Measurements from ENCODE around the gene PRDM7. TPM values are rescaled to one million over a fixed set of nuclear protein-coding genes. Genes with fewer than 3 reads are reported as not detected.
"Not testable (repeated sequence)": the region's sequence is repeated elsewhere in the genome, so short reads cannot be mapped to it uniquely, and the experiment has no call there.

The PRDM7 gene
- total RNA-seq (not detected), polyA plus RNA-seq (not detected)

- ChIA-PET CTCF (interaction anchor here (1.2 kb wide), 1 partner anchor 31 kb away, joined by 3 read pairs; no protein-coding TSS in a partner anchor), POLR2A (no interaction called here)
- Mint-ChIP-seq H3K9me3 (no peaks in the 10 kb centered on the region), H3K4me3 (peak within 1 kb of the TSS; percentile 81 to 97 (median 95)), H3K36me3 (peaks cover 0 to 3% (median 0%) of the 10 kb centered on the region in 3 donors), H3K4me1 (peaks cover 20 to 25% (median 24%) of the 10 kb centered on the region in 3 donors), H3K27ac (peak within 1 kb of the TSS; percentile 26 to 94 (median 88)), H3K27me3 (peaks cover 2 to 28% of the 10 kb centered on the region in 2 donors)
- no peaks in the 10 kb centered on the region for H3K9me3 ChIP-seq (ENCODE audit: low read length)
- H3K27ac ChIP-seq (ENCODE audit: low read depth, low read length): no peak within 1 kb of the TSS
- H3K4me3 ChIP-seq (ENCODE audit: low read length): peak within 1 kb of the TSS; percentile 60
- H3K27me3 ChIP-seq (ENCODE audit: insufficient read depth, low read length, poor library complexity, severe bottlenecking): no peaks in the 10 kb centered on the region
- peaks cover 6% of the 10 kb centered on the region for H3K4me1 ChIP-seq (ENCODE audit: insufficient read depth, low read length)
- H3K36me3 ChIP-seq (ENCODE audit: insufficient read depth, low read length): no peaks in the 10 kb centered on the region
- peak; percentile 88 to 96 (median 91) for DNase-seq
Observed at GRCh38 chr16:90077240-90077756, at the start of gene PRDM7. Gene PRDM7 (minus strand): TSS chr16:90077331. CDS start chr16:90075910, 1,421 bp downstream.

DNA sequence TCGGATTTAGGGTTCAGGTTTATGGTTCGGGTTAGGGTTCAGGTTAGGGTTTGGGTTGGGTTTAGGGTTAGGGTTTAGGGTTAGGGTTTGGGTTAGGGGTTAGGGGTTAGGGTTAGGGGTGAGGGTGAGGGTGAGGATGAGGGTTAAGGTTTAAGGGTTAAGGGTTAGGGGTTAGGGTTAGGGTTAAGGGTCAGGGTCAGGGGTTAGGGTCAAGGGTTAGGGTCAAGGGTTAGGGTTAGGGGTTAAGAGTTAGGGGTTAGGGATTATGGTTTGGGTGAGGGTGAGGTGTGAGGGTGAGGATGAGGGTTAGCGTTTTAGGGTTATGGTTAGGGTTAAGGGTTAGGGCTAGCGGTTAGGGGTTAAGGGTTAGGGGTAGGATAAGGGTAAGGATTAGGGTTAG lies 44.7 kb upstream of the PRDM7 start:
- H3K27me3 Mint-ChIP-seq, CTCF ChIA-PET: not testable (repeated sequence)

GRCh38 chr16:90107617-90108016 lies 30.5 kb upstream of the PRDM7 start:
- H3K4me3 Mint-ChIP-seq; H3K36me3 ChIP-seq (ENCODE audit: insufficient read depth, low read length); H3K9me3 Mint-ChIP-seq; H3K27me3 Mint-ChIP-seq; H3K27me3 ChIP-seq (ENCODE audit: insufficient read depth, low read length, poor library complexity, severe bottlenecking); H3K4me1 Mint-ChIP-seq; CTCF ChIA-PET; DNase-seq; H3K4me1 ChIP-seq (ENCODE audit: insufficient read depth, low read length); POLR2A ChIA-PET; H3K27ac ChIP-seq (ENCODE audit: low read depth, low read length); H3K27ac Mint-ChIP-seq; H3K9me3 ChIP-seq (ENCODE audit: low read length); H3K36me3 Mint-ChIP-seq; H3K4me3 ChIP-seq (ENCODE audit: low read length): not testable (repeated sequence)

More for the DNA sequence above, 44.7 kb upstream of the PRDM7 start:
- H3K9me3 Mint-ChIP-seq; H3K4me1 Mint-ChIP-seq; H3K36me3 ChIP-seq (ENCODE audit: insufficient read depth, low read length); H3K4me1 ChIP-seq (ENCODE audit: insufficient read depth, low read length); H3K27ac ChIP-seq (ENCODE audit: low read depth, low read length); H3K4me3 ChIP-seq (ENCODE audit: low read length); H3K4me3 Mint-ChIP-seq; H3K36me3 Mint-ChIP-seq; H3K9me3 ChIP-seq (ENCODE audit: low read length); POLR2A ChIA-PET; H3K27ac Mint-ChIP-seq; H3K27me3 ChIP-seq (ENCODE audit: insufficient read depth, low read length, poor library complexity, severe bottlenecking); DNase-seq: not testable (repeated sequence)

- H3K4me3 ChIP-seq (ENCODE audit: low read length); H3K36me3 ChIP-seq (ENCODE audit: insufficient read depth, low read length); H3K27ac ChIP-seq (ENCODE audit: low read depth, low read length); POLR2A ChIA-PET; H3K9me3 Mint-ChIP-seq; H3K36me3 Mint-ChIP-seq; H3K27ac Mint-ChIP-seq; H3K27me3 Mint-ChIP-seq; H3K4me3 Mint-ChIP-seq; H3K27me3 ChIP-seq (ENCODE audit: insufficient read depth, low read length, poor library complexity, severe bottlenecking); H3K4me1 Mint-ChIP-seq; CTCF ChIA-PET; H3K9me3 ChIP-seq (ENCODE audit: low read length); H3K4me1 ChIP-seq (ENCODE audit: insufficient read depth, low read length); DNase-seq: not testable (repeated sequence)
Observed at GRCh38 chr16:90107060-90107459, 29.9 kb upstream of the PRDM7 start.

GRCh38 chr16:90106271-90106670 lies 29.1 kb upstream of the PRDM7 start:
- H3K27me3 Mint-ChIP-seq; H3K27me3 ChIP-seq (ENCODE audit: insufficient read depth, low read length, poor library complexity, severe bottlenecking); CTCF ChIA-PET; POLR2A ChIA-PET; H3K36me3 ChIP-seq (ENCODE audit: insufficient read depth, low read length); H3K4me1 Mint-ChIP-seq; H3K36me3 Mint-ChIP-seq; H3K4me3 ChIP-seq (ENCODE audit: low read length); H3K9me3 ChIP-seq (ENCODE audit: low read length); H3K4me1 ChIP-seq (ENCODE audit: insufficient read depth, low read length); H3K9me3 Mint-ChIP-seq; H3K27ac ChIP-seq (ENCODE audit: low read depth, low read length): not testable (repeated sequence)
- Mint-ChIP-seq H3K27ac (peak overlapping the region in 1 of 8 donors; percentile 88), H3K4me3 (peak overlapping the region in 2 of 7 donors; percentile 23 to 58)
- peak; percentile 24 to 76 (median 53) for DNase-seq

DNA sequence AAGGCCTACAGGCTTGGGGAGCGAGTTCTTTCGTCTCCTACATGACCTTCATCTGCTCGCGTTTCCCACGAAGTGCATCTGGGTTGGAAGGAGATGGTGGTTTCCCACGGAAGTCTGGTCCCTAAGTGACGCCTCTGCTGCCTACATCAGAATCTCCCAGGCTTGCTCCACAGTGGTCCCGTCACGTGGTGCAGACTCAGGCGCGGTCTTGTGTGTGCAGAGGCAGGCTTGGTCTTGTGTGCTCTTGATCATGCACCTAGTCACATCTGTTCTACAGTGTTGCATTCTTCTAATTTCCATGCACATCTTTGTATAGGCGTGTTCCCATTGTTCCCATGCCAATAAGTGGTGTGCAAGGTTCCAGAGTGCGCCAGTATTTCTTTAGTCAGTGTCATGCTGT lies 27.6 kb upstream of the PRDM7 start:
- H3K27me3 Mint-ChIP-seq; H3K9me3 Mint-ChIP-seq; H3K4me1 Mint-ChIP-seq; DNase-seq; H3K27ac Mint-ChIP-seq; H3K27ac ChIP-seq (ENCODE audit: low read depth, low read length); H3K36me3 Mint-ChIP-seq; H3K9me3 ChIP-seq (ENCODE audit: low read length); H3K4me1 ChIP-seq (ENCODE audit: insufficient read depth, low read length); H3K4me3 ChIP-seq (ENCODE audit: low read length); CTCF ChIA-PET; H3K27me3 ChIP-seq (ENCODE audit: insufficient read depth, low read length, poor library complexity, severe bottlenecking); POLR2A ChIA-PET; H3K36me3 ChIP-seq (ENCODE audit: insufficient read depth, low read length); H3K4me3 Mint-ChIP-seq: not testable (repeated sequence)

GRCh38 chr16:90102086-90102884 lies 25.2 kb upstream of the PRDM7 start:
- not testable (repeated sequence) for H3K4me3 ChIP-seq (ENCODE audit: low read length); H3K27ac Mint-ChIP-seq; H3K36me3 ChIP-seq (ENCODE audit: insufficient read depth, low read length)

GRCh38 chr16:90101332-90101731 lies 24.2 kb upstream of the PRDM7 start:
- H3K27me3 Mint-ChIP-seq; H3K4me1 Mint-ChIP-seq; H3K36me3 Mint-ChIP-seq; H3K9me3 Mint-ChIP-seq; CTCF ChIA-PET; H3K27ac Mint-ChIP-seq; H3K9me3 ChIP-seq (ENCODE audit: low read length); H3K4me1 ChIP-seq (ENCODE audit: insufficient read depth, low read length); H3K4me3 ChIP-seq (ENCODE audit: low read length); DNase-seq; H3K27ac ChIP-seq (ENCODE audit: low read depth, low read length); H3K36me3 ChIP-seq (ENCODE audit: insufficient read depth, low read length); H3K27me3 ChIP-seq (ENCODE audit: insufficient read depth, low read length, poor library complexity, severe bottlenecking); POLR2A ChIA-PET; H3K4me3 Mint-ChIP-seq: not testable (repeated sequence)

More at GRCh38 chr16:90102086-90102884, 25.2 kb upstream of the PRDM7 start:
- H3K27me3 Mint-ChIP-seq; H3K27ac ChIP-seq (ENCODE audit: low read depth, low read length); H3K9me3 ChIP-seq (ENCODE audit: low read length); CTCF ChIA-PET; H3K4me1 Mint-ChIP-seq; H3K27me3 ChIP-seq (ENCODE audit: insufficient read depth, low read length, poor library complexity, severe bottlenecking); H3K36me3 Mint-ChIP-seq; DNase-seq; H3K4me3 Mint-ChIP-seq; H3K4me1 ChIP-seq (ENCODE audit: insufficient read depth, low read length); POLR2A ChIA-PET; H3K9me3 Mint-ChIP-seq: not testable (repeated sequence)

Data from CD8-positive, alpha-beta memory T cell (primary cell).